HEK293T (cell line): ENCODE results near the gene MAPKAPK3.

ENCODE experiments used
- CTCF ChIA-PET: fragments of 350-600 bp; formaldehyde crosslinking; extraction: SDS; loops from one replicate; lab custom pipeline; 2021; ENCODE audit warnings: antibody characterized with exemption, inconsistent platforms; lab: Yijun Ruan, JAX
- POLR2A ChIA-PET: fragments of 350-600 bp; formaldehyde crosslinking; extraction: SDS; loops from one replicate; lab custom pipeline; 2020; ENCODE audit warnings: antibody characterized with exemption, inconsistent platforms; lab: Yijun Ruan, JAX
- DNase-seq: peaks from one replicate; pipeline ENCODE4 v3.0.0; 2012; ENCODE audit warnings: mixed read lengths; ENCODE audit errors: extremely low spot score
- ARNT ChIP-seq: fragments of 450-650 bp; IDR thresholded peaks from 2 replicates; pipeline ENCODE4 v1.6.1; 2017; ENCODE audit warnings: mild to moderate bottlenecking
- BHLHE40 ChIP-seq: fragments of 450-650 bp; IDR thresholded peaks from 2 replicates; pipeline ENCODE4 v1.6.1; 2016; ENCODE audit warnings: mild to moderate bottlenecking, moderate library complexity, borderline replicate concordance
- CTBP1 ChIP-seq: fragments of 450-650 bp; IDR thresholded peaks from 2 replicates; pipeline ENCODE4 v1.6.1; 2016; ENCODE audit warnings: borderline replicate concordance
- ELF4 ChIP-seq: fragments of 450-650 bp; IDR thresholded peaks from 2 replicates; pipeline ENCODE4 v1.6.1; 2017; ENCODE audit warnings: antibody characterized with exemption
- FOXA1 ChIP-seq: fragments of 450-650 bp; IDR thresholded peaks from 2 replicates; pipeline ENCODE4 v1.6.1; 2016; ENCODE audit warnings: mild to moderate bottlenecking
- FOXK2 ChIP-seq: fragments of 450-650 bp; IDR thresholded peaks from 2 replicates; pipeline ENCODE4 v1.6.1; 2016; ENCODE audit warnings: mild to moderate bottlenecking
- FOXM1 ChIP-seq: fragments of 450-650 bp; IDR thresholded peaks from 2 replicates; pipeline ENCODE4 v1.6.1; 2017; ENCODE audit warnings: mild to moderate bottlenecking, borderline replicate concordance
- HDGF ChIP-seq: fragments of 450-650 bp; IDR thresholded peaks from 2 replicates; pipeline ENCODE4 v1.6.1; 2017; ENCODE audit warnings: antibody characterized with exemption, borderline replicate concordance
- L3MBTL2 ChIP-seq: fragments of 450-650 bp; conservative IDR thresholded peaks from 2 replicates; pipeline ENCODE4 v1.6.1; 2016; ENCODE audit warnings: mild to moderate bottlenecking
- LEF1 ChIP-seq: fragments of 450-650 bp; IDR thresholded peaks from 2 replicates; pipeline ENCODE4 v1.6.1; 2017; ENCODE audit warnings: mild to moderate bottlenecking, borderline replicate concordance
- NFRKB ChIP-seq: fragments of 450-650 bp; IDR thresholded peaks from 2 replicates; pipeline ENCODE4 v1.6.1; 2016; ENCODE audit warnings: mild to moderate bottlenecking, moderate library complexity
- PKNOX1 ChIP-seq: fragments of 450-650 bp; IDR thresholded peaks from 2 replicates; pipeline ENCODE4 v1.6.1; 2016
- SP1 ChIP-seq: fragments of 450-650 bp; IDR thresholded peaks from 2 replicates; pipeline ENCODE4 v1.6.1; 2017
- SUZ12 ChIP-seq: fragments of 450-650 bp; IDR thresholded peaks from 2 replicates; pipeline ENCODE4 v1.6.1; 2016; ENCODE audit warnings: mild to moderate bottlenecking
- TARDBP ChIP-seq: fragments of 450-650 bp; IDR thresholded peaks from 2 replicates; pipeline ENCODE4 v1.6.1; 2016
- ZNF384 ChIP-seq: fragments of 450-650 bp; IDR thresholded peaks from 2 replicates; pipeline ENCODE4 v1.6.1; 2016

MAPKAPK3 gene

GRCh38 chr3:50584391-50584790, 32.6 kb upstream of the MAPKAPK3 start:
- ChIA-PET CTCF (no interaction called here), POLR2A (interaction anchor here (1.4 to 1.7 kb wide), 2 partner anchors 13 to 15 kb away, joined by 4 to 6 read pairs; partner anchors contain the start of gene HEMK1)
- TF ChIP-seq LEF1 (no peak), ELF4 (no peak), NFRKB (no peak), FOXA1 (no peak), SP1 (no peak), PKNOX1 (no peak), L3MBTL2 (no peak), TARDBP (no peak), SUZ12 (no peak), ZNF384 (no peak), HDGF (no peak), CTBP1 (no peak), BHLHE40 (no peak), ARNT (no peak), FOXK2 (no peak)
- DNase-seq: no peak

GRCh38 chr3:50585919-50586762, 30.8 kb upstream of the MAPKAPK3 start:
- DNase-seq: no peak
- CTCF ChIA-PET: interaction anchor here (0.7 to 1.1 kb wide), 2 partner anchors 30 to 90 kb away, joined by 3 to 5 read pairs; no protein-coding TSS in a partner anchor
- POLR2A ChIA-PET: interaction anchor here (1.1 to 1.7 kb wide), 2 partner anchors 17 kb away, joined by 3 to 6 read pairs; partner anchors contain the start of gene HEMK1
- TF ChIP-seq CTBP1 (no peak), BHLHE40 (no peak), NFRKB (no peak), TARDBP (no peak), SP1 (no peak), ZNF384 (no peak), ARNT (no peak), ELF4 (no peak), HDGF (no peak), PKNOX1 (no peak), LEF1 (no peak), L3MBTL2 (no peak)

GRCh38 chr3:50586763-50587070, 30.2 kb upstream of the MAPKAPK3 start:
- ChIA-PET CTCF (interaction anchor here (0.7 kb wide), 1 partner anchor 89 kb away, joined by 5 read pairs; no protein-coding TSS in a partner anchor), POLR2A (interaction anchor here (1.1 kb wide), 1 partner anchor 17 kb away, joined by 3 read pairs; the partner anchor contains the start of gene HEMK1)
- DNase-seq: no peak
- TF ChIP-seq ELF4: no peak
- no peak for TF ChIP-seq PKNOX1
- no peak for TF ChIP-seq HDGF
- no peak for TF ChIP-seq ZNF384

- TF ChIP-seq BHLHE40 (no peak), CTBP1 (no peak), ZNF384 (no peak), ARNT (no peak), HDGF (no peak), FOXK2 (no peak), FOXA1 (no peak), L3MBTL2 (no peak), SUZ12 (no peak), ELF4 (no peak), SP1 (no peak)
- no peak for DNase-seq
- ChIA-PET CTCF (no interaction called here), POLR2A (interaction anchor here (1.1 kb wide), 1 partner anchor 18 kb away, joined by 3 read pairs; the partner anchor contains the start of gene HEMK1)
Measured at GRCh38 chr3:50587373-50587772, 29.6 kb upstream of the MAPKAPK3 start.

- POLR2A ChIA-PET: interaction anchor here (2.3 kb wide), 1 partner anchor 19 kb away, joined by 7 read pairs; the partner anchor contains the start of gene HEMK1
- no peak for DNase-seq
- CTCF ChIA-PET: no interaction called here
- TF ChIP-seq PKNOX1 (no peak), BHLHE40 (no peak), LEF1 (no peak), CTBP1 (no peak), ARNT (no peak), SUZ12 (no peak), FOXM1 (no peak), ELF4 (no peak), TARDBP (no peak), NFRKB (no peak)
Measured at GRCh38 chr3:50587806-50588758, 28.9 kb upstream of the MAPKAPK3 start.
